ENCODE data around the gene FGFRL1. TPM values are rescaled to one million over a fixed set of nuclear protein-coding genes. Genes with fewer than 3 reads are reported as not detected.

Gene FGFRL1
- total RNA-seq, 1 donor from 2014 or later, result 22.2 TPM

GRCh38 chr4:1017211-1017610, 5.8 kb downstream of the FGFRL1 start:
- intact Hi-C loops (cut with DNase I), result no loop called here
- no peak for DNase-seq
- no peak for ATAC-seq (ENCODE audit: poor library complexity)

- no peak for ATAC-seq (ENCODE audit: poor library complexity)
- DNase-seq, result no peak
- intact Hi-C loops (cut with DNase I), result no loop called here
These were observed 6.3 kb downstream of the FGFRL1 start for GRCh38 chr4:1017706-1018105.

GRCh38 chr4:1018147-1019020, 7.0 kb downstream of the FGFRL1 start:
- intact Hi-C loops (cut with DNase I), result no loop called here
- ATAC-seq (ENCODE audit: poor library complexity) (no peak), DNase-seq (no peak)

- DNase-seq (no peak), ATAC-seq (ENCODE audit: poor library complexity) (no peak)
- intact Hi-C loops (cut with DNase I), result no loop called here
These were observed 7.9 kb downstream of the FGFRL1 start for GRCh38 chr4:1019320-1019719.

GRCh38 chr4:1019729-1020470, 8.5 kb downstream of the FGFRL1 start:
- intact Hi-C loops (cut with DNase I), result no loop called here
- no peak for DNase-seq
- no peak for ATAC-seq (ENCODE audit: poor library complexity)

- ATAC-seq (ENCODE audit: poor library complexity) (no peak), DNase-seq (no peak)
- intact Hi-C loops (cut with DNase I), result no loop called here
These were observed 10.1 kb downstream of the FGFRL1 start for GRCh38 chr4:1021386-1022050.

- intact Hi-C loops (cut with DNase I), result no loop called here
- DNase-seq (no peak), ATAC-seq (ENCODE audit: poor library complexity) (no peak)
These were observed 10.8 kb downstream of the FGFRL1 start for GRCh38 chr4:1022051-1022738.

GRCh38 chr4:1022739-1023066, 11.3 kb downstream of the FGFRL1 start:
- ATAC-seq (ENCODE audit: poor library complexity) (no peak), DNase-seq (no peak)
- intact Hi-C loops (cut with DNase I), result no loop called here

GRCh38 chr4:1023075-1023640, 11.7 kb downstream of the FGFRL1 start:
- no peak for DNase-seq
- intact Hi-C loops (cut with DNase I), result no loop called here
- no peak for ATAC-seq (ENCODE audit: poor library complexity)

GRCh38 chr4:1023895-1024740, 12.7 kb downstream of the FGFRL1 start:
- intact Hi-C loops (cut with DNase I), result no loop called here
- DNase-seq, result no peak
- ATAC-seq (ENCODE audit: poor library complexity), result no peak

- DNase-seq (no peak), ATAC-seq (ENCODE audit: poor library complexity) (no peak)
- intact Hi-C loops (cut with DNase I), result no loop called here
These were observed 13.6 kb downstream of the FGFRL1 start for GRCh38 chr4:1024882-1025545.

- no peak for DNase-seq
- ATAC-seq (ENCODE audit: poor library complexity), result peak; percentile 77
- intact Hi-C loops (cut with DNase I), result no loop called here
These were observed 14.7 kb downstream of the FGFRL1 start for GRCh38 chr4:1026115-1026514.

- no peak for ATAC-seq (ENCODE audit: poor library complexity)
- intact Hi-C loops (cut with DNase I), result no loop called here
- DNase-seq, result no peak
These were observed 15.9 kb downstream of the FGFRL1 start for GRCh38 chr4:1027219-1027914.

GRCh38 chr4:1027915-1028238, 16.5 kb downstream of the FGFRL1 start:
- no peak for ATAC-seq (ENCODE audit: poor library complexity)
- intact Hi-C loops (cut with DNase I), result no loop called here
- no peak for DNase-seq

GRCh38 chr4:1028574-1029220, 17.3 kb downstream of the FGFRL1 start:
- DNase-seq (no peak), ATAC-seq (ENCODE audit: poor library complexity) (no peak)
- intact Hi-C loops (cut with DNase I), result no loop called here

- ATAC-seq (ENCODE audit: poor library complexity), result no peak
These were observed 18.1 kb downstream of the FGFRL1 start for GRCh38 chr4:1029529-1029928.

GRCh38 chr4:1030031-1030430, 18.6 kb downstream of the FGFRL1 start:
- ATAC-seq (ENCODE audit: poor library complexity) (no peak), DNase-seq (no peak)
- intact Hi-C loops (cut with DNase I), result no loop called here

More at GRCh38 chr4:1029529-1029928, 18.1 kb downstream of the FGFRL1 start:
- DNase-seq, result no peak
- intact Hi-C loops (cut with DNase I), result no loop called here

Data from Right ventricle myocardium superior (tissue), 1 donor.